ENCODE results near the gene MCUB.

MCUB gene

GRCh38 chr4:109665783-109666485 is 105.9 kb downstream of the MCUB start:
- DNase-seq: no peak
- no peaks in the 10 kb centered on the region for H3K27me3 ChIP-seq (replicated peaks; ENCODE audit: insufficient read depth, low read length)
- no peaks in the 10 kb centered on the region for H3K4me1 ChIP-seq (ENCODE audit: low read length)
- H4K20me1 ChIP-seq (ENCODE audit: insufficient read depth, low read length): no peaks in the 10 kb centered on the region
- no peak overlapping the region for H3K4me2 ChIP-seq (ENCODE audit: low read depth, low read length)
- no peaks in the 10 kb centered on the region for H3K36me3 ChIP-seq (replicated peaks; ENCODE audit: insufficient read depth, low read length)
- no peak overlapping the region for H3K9ac ChIP-seq (ENCODE audit: low read length)
- TF ChIP-seq EZH2phosphoT487 (IDR thresholded peaks at IDR 0.05; ENCODE audit: low read length) (no peak), CTCF (IDR thresholded peaks at IDR 0.05; ENCODE audit: low read length) (no peak), EZH2 (optimal IDR thresholded peaks at IDR 0.05; ENCODE audit: low read depth, low read length) (no peak)
- H3K4me3 ChIP-seq (ENCODE audit: low read length): no peak overlapping the region
- no peaks in the 10 kb centered on the region for H3F3A ChIP-seq (ENCODE audit: insufficient read depth, low read length)
- H2AFZ ChIP-seq (ENCODE audit: low read length): no peak overlapping the region
- no peak overlapping the region for H3K27ac ChIP-seq (ENCODE audit: low read length)
- no peaks in the 10 kb centered on the region for H3K9me2 ChIP-seq (replicated peaks; ENCODE audit: insufficient read depth, low read length)
- no peaks in the 10 kb centered on the region for H3K9me3 ChIP-seq (replicated peaks; ENCODE audit: insufficient read depth, low read length)
- H3K79me2 ChIP-seq (ENCODE audit: low read length): no peaks in the 10 kb centered on the region

- Histone ChIP-seq H3K4me2 (ENCODE audit: low read depth, low read length) (no peak overlapping the region), H3K36me3 (replicated peaks; ENCODE audit: insufficient read depth, low read length) (no peaks in the 10 kb centered on the region), H3K9ac (ENCODE audit: low read length) (no peak overlapping the region), H3K4me3 (ENCODE audit: low read length) (no peak overlapping the region), H3K27ac (ENCODE audit: low read length) (no peak overlapping the region), H3K9me3 (replicated peaks; ENCODE audit: insufficient read depth, low read length) (no peaks in the 10 kb centered on the region), H4K20me1 (ENCODE audit: insufficient read depth, low read length) (no peaks in the 10 kb centered on the region), H3K79me2 (ENCODE audit: low read length) (no peaks in the 10 kb centered on the region), H3K9me2 (replicated peaks; ENCODE audit: insufficient read depth, low read length) (no peaks in the 10 kb centered on the region), H3F3A (ENCODE audit: insufficient read depth, low read length) (no peaks in the 10 kb centered on the region), H3K4me1 (ENCODE audit: low read length) (no peaks in the 10 kb centered on the region), H3K27me3 (replicated peaks; ENCODE audit: insufficient read depth, low read length) (no peaks in the 10 kb centered on the region), H2AFZ (ENCODE audit: low read length) (no peak overlapping the region)
- DNase-seq: no peak
- TF ChIP-seq CTCF (IDR thresholded peaks at IDR 0.05; ENCODE audit: low read length) (no peak), EZH2phosphoT487 (IDR thresholded peaks at IDR 0.05; ENCODE audit: low read length) (no peak), EZH2 (optimal IDR thresholded peaks at IDR 0.05; ENCODE audit: low read depth, low read length) (no peak)
Observed at GRCh38 chr4:109671350-109671749, 111.3 kb downstream of the MCUB start.

GRCh38 chr4:109672169-109672930 is 112.3 kb downstream of the MCUB start:
- Histone ChIP-seq H2AFZ (ENCODE audit: low read length) (no peak overlapping the region), H3K79me2 (ENCODE audit: low read length) (no peaks in the 10 kb centered on the region), H3K27ac (ENCODE audit: low read length) (no peak overlapping the region), H3K9ac (ENCODE audit: low read length) (no peak overlapping the region), H4K20me1 (ENCODE audit: insufficient read depth, low read length) (no peaks in the 10 kb centered on the region), H3K9me3 (replicated peaks; ENCODE audit: insufficient read depth, low read length) (no peaks in the 10 kb centered on the region), H3K4me3 (ENCODE audit: low read length) (no peak overlapping the region), H3F3A (ENCODE audit: insufficient read depth, low read length) (no peaks in the 10 kb centered on the region), H3K4me2 (ENCODE audit: low read depth, low read length) (no peak overlapping the region), H3K27me3 (replicated peaks; ENCODE audit: insufficient read depth, low read length) (no peaks in the 10 kb centered on the region), H3K36me3 (replicated peaks; ENCODE audit: insufficient read depth, low read length) (no peaks in the 10 kb centered on the region), H3K4me1 (ENCODE audit: low read length) (no peaks in the 10 kb centered on the region), H3K9me2 (replicated peaks; ENCODE audit: insufficient read depth, low read length) (no peaks in the 10 kb centered on the region)
- DNase-seq: no peak
- TF ChIP-seq EZH2 (optimal IDR thresholded peaks at IDR 0.05; ENCODE audit: low read depth, low read length): no peak
- no peak for TF ChIP-seq CTCF (IDR thresholded peaks at IDR 0.05; ENCODE audit: low read length)
- no peak for TF ChIP-seq EZH2phosphoT487 (IDR thresholded peaks at IDR 0.05; ENCODE audit: low read length)
